BJ (cell line): Measurements from ENCODE around the gene GPHN. TPM values are rescaled to one million over a fixed set of nuclear protein-coding genes. Genes with fewer than 3 reads are reported as not detected.
"Not testable (repeated sequence)": the region's sequence is repeated elsewhere in the genome, so short reads cannot be mapped to it uniquely, and the experiment has no call there.

Source experiments
- CTCF ChIA-PET: fragments of 350-600 bp; formaldehyde crosslinking; extraction: SDS; loops from one replicate; lab custom pipeline; 2021; ENCODE audit warnings: antibody characterized with exemption, inconsistent platforms; lab: Yijun Ruan, JAX
- POLR2A ChIA-PET: fragments of 300-600 bp; sonication (Branson Sonifier 250); formaldehyde crosslinking; extraction: SDS; loops from one replicate; lab custom pipeline; 2021; ENCODE audit warnings: antibody characterized with exemption; lab: Charles Lee
- DNase-seq: peaks from one replicate; pipeline ENCODE4 v3.0.0-alpha.2; 2011; ENCODE audit warnings: low read depth
- H3K27me3 ChIP-seq: 2 replicates; pipeline ENCODE4 v1.6.0; 2011; ENCODE audit warnings: low read length; ENCODE audit not compliant: control insufficient read depth, insufficient read depth
- H3K36me3 ChIP-seq: 2 replicates; pipeline ENCODE4 v1.5.1; 2011; ENCODE audit warnings: low read length; ENCODE audit not compliant: control insufficient read depth, insufficient read depth
- H3K4me3 ChIP-seq: 2 replicates; pipeline ENCODE4 v1.5.1; 2011; ENCODE audit warnings: low read depth, mild to moderate bottlenecking, control low read depth, low read length
- polyA plus RNA-seq: library from polyadenylated mRNA; depleted of rRNA; stranded (reverse); fragments of >200 nt; gene quantifications from 2 replicates; pipeline ENCODE4 v1.2.3, GENCODE V29; 2011
- TF ChIP-seq, protein P1 (sequence below): IDR thresholded peaks from 2 replicates; pipeline ENCODE4 v1.5.1; 2011; ENCODE audit warnings: low read depth, mild to moderate bottlenecking, control low read depth, inconsistent platforms, low read length, moderate library complexity; ENCODE audit not compliant: insufficient read depth

Gene GPHN
- polyA plus RNA-seq, 1 experiment = 7.7 TPM

DNA sequence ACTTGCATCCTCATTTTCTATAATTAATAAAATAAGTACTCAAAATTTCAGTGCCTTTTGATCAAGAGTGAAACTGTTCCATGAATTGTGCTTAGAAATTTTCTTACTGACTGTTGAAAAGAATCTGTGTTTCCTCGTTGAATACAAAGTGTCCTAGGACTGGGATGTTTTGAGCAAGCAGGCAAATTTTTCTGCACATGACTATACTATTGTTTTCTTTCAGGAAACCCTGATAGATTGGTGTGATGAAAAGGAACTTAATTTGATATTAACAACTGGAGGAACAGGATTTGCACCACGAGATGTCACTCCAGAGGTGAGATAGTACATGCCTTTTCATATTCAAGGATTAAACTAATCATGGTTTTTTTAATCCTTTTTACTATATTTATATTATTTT lies 316.3 kb downstream of the GPHN start:
- POLR2A ChIA-PET = no interaction called here
- TF ChIP-seq, protein P1, sequence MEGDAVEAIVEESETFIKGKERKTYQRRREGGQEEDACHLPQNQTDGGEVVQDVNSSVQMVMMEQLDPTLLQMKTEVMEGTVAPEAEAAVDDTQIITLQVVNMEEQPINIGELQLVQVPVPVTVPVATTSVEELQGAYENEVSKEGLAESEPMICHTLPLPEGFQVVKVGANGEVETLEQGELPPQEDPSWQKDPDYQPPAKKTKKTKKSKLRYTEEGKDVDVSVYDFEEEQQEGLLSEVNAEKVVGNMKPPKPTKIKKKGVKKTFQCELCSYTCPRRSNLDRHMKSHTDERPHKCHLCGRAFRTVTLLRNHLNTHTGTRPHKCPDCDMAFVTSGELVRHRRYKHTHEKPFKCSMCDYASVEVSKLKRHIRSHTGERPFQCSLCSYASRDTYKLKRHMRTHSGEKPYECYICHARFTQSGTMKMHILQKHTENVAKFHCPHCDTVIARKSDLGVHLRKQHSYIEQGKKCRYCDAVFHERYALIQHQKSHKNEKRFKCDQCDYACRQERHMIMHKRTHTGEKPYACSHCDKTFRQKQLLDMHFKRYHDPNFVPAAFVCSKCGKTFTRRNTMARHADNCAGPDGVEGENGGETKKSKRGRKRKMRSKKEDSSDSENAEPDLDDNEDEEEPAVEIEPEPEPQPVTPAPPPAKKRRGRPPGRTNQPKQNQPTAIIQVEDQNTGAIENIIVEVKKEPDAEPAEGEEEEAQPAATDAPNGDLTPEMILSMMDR = no peak
- DNase-seq = no peak
- H3K4me3 ChIP-seq = no peak overlapping the region
- no peaks in the 10 kb centered on the region for H3K36me3 ChIP-seq
- CTCF ChIA-PET = no interaction called here
- H3K27me3 ChIP-seq = no peaks in the 10 kb centered on the region

DNA sequence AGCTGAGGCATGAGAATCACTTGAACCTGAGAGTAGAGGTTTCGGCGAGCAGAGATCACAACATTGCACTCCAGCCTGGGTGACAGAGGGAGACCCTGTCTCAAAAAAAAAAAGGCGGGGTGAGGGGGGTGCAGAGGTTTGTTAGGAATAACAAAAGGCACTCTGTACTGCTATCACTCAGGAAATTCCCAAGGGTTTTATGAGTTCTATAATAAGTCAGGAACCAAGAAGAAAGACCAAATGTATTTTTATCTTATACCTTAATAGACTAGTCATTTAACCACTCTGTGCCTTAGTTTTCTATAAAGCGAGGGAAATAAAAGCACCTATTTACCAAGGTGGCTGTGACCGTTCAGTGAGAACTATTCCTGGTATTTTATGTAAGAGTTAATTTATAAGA lies 319.2 kb downstream of the GPHN start:
- CTCF ChIA-PET = no interaction called here
- POLR2A ChIA-PET = no interaction called here
- no peaks in the 10 kb centered on the region for H3K36me3 ChIP-seq

DNA sequence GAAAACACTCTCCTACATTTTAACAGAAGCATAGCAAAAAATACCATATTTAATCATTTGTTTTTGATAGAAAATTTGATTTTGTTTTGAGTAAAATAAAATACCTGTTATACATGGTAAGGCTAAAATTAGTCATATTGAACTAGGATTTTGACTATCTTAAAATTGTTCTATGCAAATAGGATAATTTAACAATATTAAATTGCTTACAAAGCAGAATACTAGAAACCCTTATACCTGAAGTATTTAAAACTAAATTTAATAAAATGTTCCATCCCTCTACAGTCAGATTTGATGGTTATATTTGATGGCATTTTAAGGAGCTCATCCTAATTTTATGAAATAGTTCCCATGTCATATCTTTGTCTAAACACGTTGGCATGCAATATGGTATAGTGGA lies 323.2 kb downstream of the GPHN start:
- CTCF ChIA-PET = interaction anchor here (1.1 kb wide), 1 partner anchor 222 kb away, joined by 4 read pairs; no protein-coding TSS in a partner anchor
- no peak for DNase-seq
- TF ChIP-seq, protein P1 = no peak
- POLR2A ChIA-PET = no interaction called here
- no peaks in the 10 kb centered on the region for H3K27me3 ChIP-seq
- H3K36me3 ChIP-seq = no peaks in the 10 kb centered on the region
- H3K4me3 ChIP-seq = no peak overlapping the region

More for the DNA sequence above, 319.2 kb downstream of the GPHN start:
- TF ChIP-seq, protein P1 = no peak
- no peaks in the 10 kb centered on the region for H3K27me3 ChIP-seq
- no peak overlapping the region for H3K4me3 ChIP-seq
- DNase-seq = no peak

DNA sequence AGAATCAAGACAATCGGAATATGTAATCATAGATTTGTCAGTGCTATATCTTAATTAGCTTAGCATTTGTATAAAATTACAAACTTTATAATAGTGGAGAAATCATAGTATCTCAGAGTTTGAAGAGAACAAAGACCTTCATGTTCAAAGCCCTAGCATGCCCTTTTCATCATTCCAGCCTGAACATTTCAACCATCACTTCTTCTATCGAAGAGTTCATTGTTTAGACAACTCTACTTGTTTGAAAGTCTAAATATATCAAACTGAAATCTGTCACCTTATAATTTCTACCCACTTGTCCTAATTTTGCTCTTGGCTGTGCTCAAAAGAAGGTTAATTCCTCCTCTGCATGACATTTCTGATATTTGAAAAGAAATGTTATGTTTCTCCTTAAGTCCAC lies 325.9 kb downstream of the GPHN start:
- ChIA-PET POLR2A (no interaction called here), CTCF (no interaction called here)
- Histone ChIP-seq H3K4me3 (no peak overlapping the region), H3K36me3 (no peaks in the 10 kb centered on the region), H3K27me3 (no peaks in the 10 kb centered on the region)
- DNase-seq = no peak
- TF ChIP-seq, protein P1 = no peak

DNA sequence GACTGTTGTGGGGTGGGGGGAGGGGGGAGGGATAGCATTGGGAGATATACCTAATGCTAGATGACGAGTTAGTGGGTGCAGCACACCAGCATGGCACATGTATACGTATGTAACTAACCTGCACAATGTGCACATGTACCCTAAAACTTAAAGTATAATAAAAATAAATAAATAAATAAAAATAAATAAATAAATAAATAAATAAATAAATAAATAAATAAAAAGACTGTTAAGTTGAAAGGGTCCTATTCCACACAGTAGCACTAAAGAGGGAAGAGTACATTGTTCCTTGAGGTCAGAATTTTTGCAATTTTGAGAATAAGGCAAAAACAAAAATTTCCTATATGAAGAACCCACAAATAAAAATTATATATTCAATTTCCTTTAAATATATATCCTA lies 329.5 kb downstream of the GPHN start:
- POLR2A ChIA-PET, CTCF ChIA-PET: not testable (repeated sequence)

DNA sequence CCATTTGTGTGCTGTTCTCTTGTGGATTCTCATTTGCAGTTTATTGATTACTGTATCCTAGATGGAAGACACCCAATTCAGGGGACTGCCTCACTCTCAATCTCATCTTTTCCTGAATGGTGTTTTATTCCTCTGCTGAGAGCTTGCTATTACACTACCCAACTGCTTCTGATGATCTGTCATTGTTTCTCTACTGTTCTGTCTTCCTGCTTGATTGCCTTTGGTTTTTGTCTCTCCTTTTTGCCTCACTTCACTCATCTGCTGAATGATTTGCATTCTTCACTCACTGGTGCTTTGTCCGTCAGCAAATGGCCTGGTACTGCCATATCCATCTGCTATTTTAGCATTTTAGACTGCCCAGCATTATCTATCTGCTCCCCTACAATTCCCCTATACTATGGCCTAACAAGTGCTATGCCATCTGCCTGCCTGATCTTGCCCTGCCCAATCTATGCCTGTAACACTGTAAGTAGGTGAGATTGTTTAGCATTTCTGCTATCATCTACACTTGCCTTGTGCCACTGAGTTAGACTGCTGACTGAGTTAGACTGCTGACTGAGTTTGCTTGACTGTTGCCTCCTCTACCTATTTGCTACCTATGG lies 335.1 kb downstream of the GPHN start:
- TF ChIP-seq, protein P1 = no peak
- Histone ChIP-seq H3K36me3 (no peaks in the 10 kb centered on the region), H3K27me3 (no peaks in the 10 kb centered on the region), H3K4me3 (no peak overlapping the region)
- no peak for DNase-seq
- CTCF ChIA-PET = no interaction called here
- POLR2A ChIA-PET = no interaction called here

More for the DNA sequence above, 329.5 kb downstream of the GPHN start:
- not testable (repeated sequence) for DNase-seq, H3K27me3 ChIP-seq, H3K4me3 ChIP-seq, H3K36me3 ChIP-seq
